ENCODE data around the gene ZRANB1. TPM values are rescaled to one million over a fixed set of nuclear protein-coding genes. Genes with fewer than 3 reads are reported as not detected.

ZRANB1 gene
- total and polyA plus RNA-seq, 8 donors: 15.3 to 31.5 (median 27.0) TPM

DNA sequence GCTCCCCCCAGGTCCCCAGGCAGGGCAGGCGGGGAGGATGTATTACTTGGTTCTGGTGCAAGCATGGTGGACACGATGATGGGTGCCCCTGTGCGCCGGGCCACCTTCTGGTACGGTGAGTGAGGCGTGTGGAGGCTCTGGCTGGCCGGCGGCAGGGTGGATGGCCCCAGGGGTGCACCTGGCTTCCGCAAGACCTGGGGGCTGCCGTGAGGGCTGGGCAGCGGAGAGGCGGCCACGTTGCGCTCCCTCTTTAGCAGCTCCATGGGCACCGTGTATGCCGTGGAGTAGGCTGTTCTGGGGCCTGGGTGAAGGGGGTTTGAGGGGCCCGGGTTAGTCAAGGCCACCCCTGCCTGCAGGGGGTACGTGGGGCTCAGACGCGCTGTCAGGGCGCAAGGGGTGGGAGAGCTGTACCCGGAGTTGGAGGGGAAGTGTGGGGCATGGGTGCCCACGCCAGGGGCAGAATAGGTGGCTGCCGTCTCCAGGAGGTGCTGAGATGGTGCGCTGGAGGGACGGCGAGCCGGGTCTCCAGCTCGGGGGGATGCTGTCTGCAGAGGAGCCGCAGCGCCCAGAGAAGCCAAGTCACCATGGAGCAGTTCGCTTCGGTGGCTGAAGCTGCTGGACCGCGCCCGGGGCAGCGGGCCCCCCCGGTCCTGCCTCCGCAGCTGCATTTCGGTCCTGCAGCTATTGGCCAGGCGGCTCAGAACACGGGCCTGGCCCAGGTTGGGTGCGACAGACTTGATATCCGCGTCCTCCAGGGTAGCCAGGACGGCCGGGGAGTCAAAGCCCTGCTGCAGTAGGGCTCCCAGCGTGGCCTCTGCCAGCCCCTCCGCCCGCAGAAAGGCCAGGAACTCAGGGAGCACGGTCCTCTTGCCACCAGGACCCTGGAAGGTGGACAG lies 84.4 kb downstream of the ZRANB1 start:
- intact Hi-C loops (cut with DNase I): no loop called here
- TF ChIP-seq, protein P1, sequence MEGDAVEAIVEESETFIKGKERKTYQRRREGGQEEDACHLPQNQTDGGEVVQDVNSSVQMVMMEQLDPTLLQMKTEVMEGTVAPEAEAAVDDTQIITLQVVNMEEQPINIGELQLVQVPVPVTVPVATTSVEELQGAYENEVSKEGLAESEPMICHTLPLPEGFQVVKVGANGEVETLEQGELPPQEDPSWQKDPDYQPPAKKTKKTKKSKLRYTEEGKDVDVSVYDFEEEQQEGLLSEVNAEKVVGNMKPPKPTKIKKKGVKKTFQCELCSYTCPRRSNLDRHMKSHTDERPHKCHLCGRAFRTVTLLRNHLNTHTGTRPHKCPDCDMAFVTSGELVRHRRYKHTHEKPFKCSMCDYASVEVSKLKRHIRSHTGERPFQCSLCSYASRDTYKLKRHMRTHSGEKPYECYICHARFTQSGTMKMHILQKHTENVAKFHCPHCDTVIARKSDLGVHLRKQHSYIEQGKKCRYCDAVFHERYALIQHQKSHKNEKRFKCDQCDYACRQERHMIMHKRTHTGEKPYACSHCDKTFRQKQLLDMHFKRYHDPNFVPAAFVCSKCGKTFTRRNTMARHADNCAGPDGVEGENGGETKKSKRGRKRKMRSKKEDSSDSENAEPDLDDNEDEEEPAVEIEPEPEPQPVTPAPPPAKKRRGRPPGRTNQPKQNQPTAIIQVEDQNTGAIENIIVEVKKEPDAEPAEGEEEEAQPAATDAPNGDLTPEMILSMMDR (IDR thresholded peaks at IDR 0.05): no peak
- H3K27me3 ChIP-seq: no peaks in the 10 kb centered on the region
- peak in 1 of 4 donors; percentile 76 for DNase-seq
- H3K4me3 ChIP-seq: no peak overlapping the region
- no peak for ATAC-seq
- H3K27ac ChIP-seq: no peak overlapping the region
- no peaks in the 10 kb centered on the region for H3K9me3 ChIP-seq
- peaks cover 0 to 22% of the 10 kb centered on the region in 2 donors for H3K4me1 ChIP-seq
- peaks cover 0 to 40% of the 10 kb centered on the region in 2 donors for H3K36me3 ChIP-seq

DNA sequence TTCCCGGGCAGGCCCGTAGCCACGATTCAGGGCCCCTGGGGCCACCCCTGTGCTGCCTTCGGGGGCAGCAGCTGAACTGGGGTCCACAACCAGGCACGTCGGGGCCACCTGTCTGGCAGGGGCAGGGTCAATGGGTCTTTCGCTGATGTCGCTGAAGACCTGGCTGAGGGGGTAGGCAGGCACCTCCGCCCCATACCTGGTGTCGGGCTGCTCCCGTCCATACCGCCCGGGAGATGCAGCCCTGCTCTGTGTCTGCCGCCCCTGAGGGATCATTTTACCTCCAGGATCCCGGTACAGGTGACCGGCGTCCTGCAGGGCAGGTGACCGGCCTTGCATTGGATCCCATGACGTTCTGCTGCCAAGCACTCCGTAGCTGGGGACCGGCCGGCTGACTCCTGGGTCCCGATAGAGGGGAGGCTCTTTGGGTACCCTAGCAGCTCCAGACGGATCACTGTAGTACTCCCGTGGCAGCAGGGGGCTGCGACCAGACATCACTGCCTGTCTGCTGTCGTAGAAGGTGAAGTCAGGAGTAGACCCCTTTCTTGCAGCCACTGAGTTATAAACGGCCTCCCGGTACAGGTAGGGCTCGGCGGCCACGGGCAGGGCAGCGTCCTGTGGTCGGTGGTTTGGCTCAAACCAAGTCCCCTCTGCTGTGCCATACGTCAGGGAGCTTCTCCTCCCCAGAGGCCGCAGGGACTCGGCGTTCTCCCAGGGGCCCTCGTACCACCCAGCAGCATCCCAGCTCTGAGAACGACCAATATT lies 85.2 kb downstream of the ZRANB1 start:
- Histone ChIP-seq H3K4me1 (peaks cover 0 to 22% of the 10 kb centered on the region in 2 donors), H3K27me3 (no peaks in the 10 kb centered on the region), H3K9me3 (no peaks in the 10 kb centered on the region), H3K4me3 (no peak overlapping the region), H3K36me3 (peaks cover 0 to 41% of the 10 kb centered on the region in 2 donors), H3K27ac (no peak overlapping the region)
- TF ChIP-seq, protein P1 (IDR thresholded peaks at IDR 0.05): no peak
- ATAC-seq (no peak), DNase-seq (peak in 1 of 4 donors; percentile 71)
- intact Hi-C loops (cut with DNase I): no loop called here

DNA sequence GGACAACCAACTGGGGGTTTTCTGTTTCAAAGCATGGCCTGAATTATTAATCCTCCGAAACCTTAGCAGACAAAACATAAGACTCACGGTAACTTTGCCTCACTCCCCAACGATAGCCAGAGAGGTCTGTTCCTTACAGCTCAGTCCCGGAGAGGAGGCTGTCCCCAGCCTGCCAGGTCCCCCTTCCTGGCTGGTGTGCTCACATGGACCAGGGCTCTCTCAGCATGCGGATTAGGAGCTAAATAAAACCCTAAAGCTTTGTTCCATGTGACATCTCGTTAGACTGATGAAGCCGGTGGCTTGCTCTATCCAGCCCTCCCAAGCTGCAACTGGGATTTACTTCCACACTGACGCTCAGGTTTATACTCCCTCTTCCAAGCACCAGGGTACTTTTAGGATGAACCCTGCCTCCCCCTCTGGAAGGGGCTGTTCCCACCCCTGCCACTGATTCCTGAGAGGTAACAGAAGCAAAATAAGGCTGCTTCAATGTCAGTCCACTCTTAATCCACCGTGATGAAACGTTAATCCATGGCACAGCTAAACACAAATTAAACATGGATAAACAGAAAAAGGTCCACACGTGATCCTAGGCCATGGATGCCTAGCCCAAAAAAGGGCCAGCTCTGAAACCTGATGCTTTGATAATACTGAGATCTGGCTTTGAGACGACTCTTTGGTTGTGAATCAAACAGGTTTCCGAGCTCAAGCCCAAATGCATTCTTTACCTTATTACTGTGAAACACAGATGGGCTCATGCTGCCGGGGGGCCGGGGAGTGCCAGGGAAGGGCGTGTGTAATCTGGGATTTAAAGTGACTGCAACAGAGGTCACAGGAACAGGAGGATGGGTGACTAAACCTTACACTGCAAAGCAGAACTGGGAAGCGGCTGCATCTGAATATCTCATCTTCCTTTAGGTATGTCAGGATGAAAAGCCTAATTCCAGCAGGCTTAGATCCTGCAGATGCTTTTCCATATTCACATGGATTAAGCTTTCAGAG lies 86.2 kb downstream of the ZRANB1 start:
- no peaks in the 10 kb centered on the region for H3K27me3 ChIP-seq
- ATAC-seq (no peak), DNase-seq (no peak)
- H3K36me3 ChIP-seq: peaks cover 0 to 40% of the 10 kb centered on the region in 2 donors
- intact Hi-C loops (cut with DNase I): no loop called here
- TF ChIP-seq, protein P1 (IDR thresholded peaks at IDR 0.05): no peak
- no peak overlapping the region for H3K27ac ChIP-seq
- no peaks in the 10 kb centered on the region for H3K9me3 ChIP-seq
- no peak overlapping the region for H3K4me3 ChIP-seq
- H3K4me1 ChIP-seq: peaks cover 0 to 13% of the 10 kb centered on the region in 2 donors

DNA sequence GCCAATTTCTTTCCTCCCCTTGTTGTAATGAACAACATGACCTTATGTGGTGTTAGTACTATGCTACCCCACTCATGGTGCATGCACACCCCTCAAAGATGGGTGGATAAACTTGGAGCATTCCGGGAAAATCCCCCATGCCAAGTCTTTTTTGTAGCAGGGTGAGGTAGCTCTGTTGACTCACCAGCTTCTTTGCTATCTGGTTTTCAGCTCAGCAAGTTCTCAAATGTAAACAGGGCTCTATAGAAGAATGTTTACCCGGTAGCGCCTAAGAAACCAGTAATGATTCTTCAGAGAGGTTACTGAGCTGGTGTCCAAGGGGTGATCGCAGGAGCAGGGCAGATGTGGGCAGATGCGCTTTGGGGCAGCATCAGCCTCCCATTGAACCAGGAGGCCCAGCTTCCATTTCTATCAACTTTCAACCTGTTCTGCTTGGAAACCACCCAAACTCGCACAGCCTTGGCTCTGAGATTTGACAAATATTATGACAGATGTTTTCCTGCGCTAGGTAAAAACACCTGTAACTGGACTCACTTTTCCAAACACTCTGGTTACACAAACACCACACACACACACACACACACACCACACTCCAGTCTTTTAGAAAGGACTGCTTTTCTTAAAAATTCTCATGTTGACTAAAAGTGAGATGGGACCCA lies 87.8 kb downstream of the ZRANB1 start:
- intact Hi-C loops (cut with DNase I): no loop called here
- peak; percentile 70 for ATAC-seq
- H3K9me3 ChIP-seq: no peaks in the 10 kb centered on the region

More for the DNA sequence above, 87.8 kb downstream of the ZRANB1 start:
- H3K4me1 ChIP-seq: peaks cover 0 to under 1% of the 10 kb centered on the region in 2 donors
- TF ChIP-seq, protein P1 (IDR thresholded peaks at IDR 0.05): no peak
- no peaks in the 10 kb centered on the region for H3K27me3 ChIP-seq
- H3K4me3 ChIP-seq: no peak overlapping the region
- no peak for DNase-seq
- no peak overlapping the region for H3K27ac ChIP-seq
- peaks cover 0 to 37% of the 10 kb centered on the region in 2 donors for H3K36me3 ChIP-seq

Data from left lung (tissue), 10 donors.